ENCODE results near the gene TMEM145. TPM values are rescaled to one million over a fixed set of nuclear protein-coding genes. Genes with fewer than 3 reads are reported as not detected.

The TMEM145 gene
- total and polyA plus RNA-seq, 10 of the 15 experiments (the other 5 are each of a cell fraction or from before 2014, with no cell fraction given) = 0.04 to 0.97 (median 0.16) TPM; not detected in 4

DNA sequence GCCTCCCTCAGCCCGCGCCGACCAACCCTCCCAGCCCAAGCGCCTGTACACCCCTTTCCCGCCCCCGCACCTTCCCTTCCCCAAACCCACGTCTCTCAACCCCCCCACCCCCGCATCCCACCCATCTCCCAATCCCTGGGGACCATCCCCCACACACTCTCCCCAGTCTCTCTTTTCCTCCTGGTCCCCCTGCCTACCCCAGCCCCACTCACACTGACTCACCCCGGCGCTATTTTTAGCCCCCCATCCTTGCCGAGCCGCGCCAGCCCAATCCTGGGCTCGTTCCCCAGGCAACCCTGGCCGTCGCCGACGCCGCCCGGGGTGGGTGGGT, 32.3 kb upstream of the TMEM145 start:
- no peak for TF ChIP-seq ZNF592 (IDR thresholded peaks at IDR 0.05)
- TF ChIP-seq EGR1 (IDR thresholded peaks at IDR 0.05; ENCODE audit: borderline replicate concordance in 1 of 2, low read depth in 2 of 2, low read length in 2 of 2) = peak in 1 of 2 experiments; percentile 71; a peak in 1 of 3 replicates
- Histone ChIP-seq H3K9ac (ENCODE audit: control insufficient read depth, insufficient read depth, low read length) (peak overlapping the region; percentile 45; the same call in 1 of the 2 replicates), H3K27me3 (replicated peaks in 1 of 2; ENCODE audit: control insufficient read depth in 2 of 2, insufficient read depth in 2 of 2, low read length in 1 of 2) (no peaks in the 10 kb centered on the region), H3K36me3 (ENCODE audit: control insufficient read depth in 2 of 2, insufficient read depth in 2 of 2, low read length in 1 of 2) (no peaks in the 10 kb centered on the region), H3K4me1 (ENCODE audit: control insufficient read depth, insufficient read depth, low read length) (peaks cover 53% of the 10 kb centered on the region), H3K9me3 (replicated peaks; ENCODE audit: control insufficient read depth, insufficient read depth, low read length) (no peaks in the 10 kb centered on the region), H3K4me3 (peak overlapping the region; percentile 98; the same call in 1 of the 2 replicates), H3K27ac (ENCODE audit: control insufficient read depth, insufficient read depth) (peak overlapping the region; percentile 55), H3K4me2 (ENCODE audit: control insufficient read depth, insufficient read depth) (peak overlapping the region; percentile 97; the same call in 1 of the 2 replicates), H2AFZ (ENCODE audit: control insufficient read depth, low read depth, low read length) (no peak overlapping the region), H4K20me1 (ENCODE audit: control insufficient read depth, insufficient read depth) (no peaks in the 10 kb centered on the region; the same call in 1 of the 2 replicates), H3K79me2 (ENCODE audit: control insufficient read depth, insufficient read depth, low read length) (peaks cover 37% of the 10 kb centered on the region)
- CTCF ChIA-PET = interaction anchor here (1.5 to 6.7 kb wide), 5 partner anchors 16 to 148 kb away, joined by 3 to 111 read pairs (median 9); partner anchors contain the start of genes GSK3A and POU2F2
- RAD21 ChIA-PET (ENCODE audit: unreplicated experiment) = interaction anchor here (1.0 to 5.5 kb wide), 4 partner anchors 11 to 146 kb away, joined by 3 to 82 read pairs (median 16); partner anchors contain the start of genes CIC, GSK3A and PAFAH1B3
- intact Hi-C loops (cut with micrococcal nuclease; ENCODE audit: unreplicated experiment) (loop anchor here (2.0 to 5.0 kb wide), 5 partner anchors 36 to 173 kb away; partner anchors contain the start of genes POU2F2 and ZNF526), in situ Hi-C loops (cut with MboI) (no loop called here)
- ATAC-seq = no peak
- no TSS peak for BruUV-seq (replicated peaks)
- SMC1A ChIA-PET (ENCODE audit: uncharacterized antibody, unreplicated experiment) = interaction anchor here (5.1 kb wide), 1 partner anchor 36 kb away, joined by 70 read pairs; the partner anchor contains the start of gene GSK3A
- FAIRE-seq = no peak
- WGBS (ENCODE audit: insufficient coverage, insufficient replicate concordance, low lambda C conversion rate, missing lambda C conversion rate) = 0% methylated on average over 12 of the region's 20 CpGs
- DNase-seq (ENCODE audit: low read depth, low spot score) = no peak
- POLR2A ChIA-PET = interaction anchor here (3.1 to 5.1 kb wide), 2 partner anchors 11 to 37 kb away, joined by 24 to 51 read pairs; partner anchors contain the start of genes CIC and GSK3A

Data from GM12878 (cell line).